Fibroblast of gingiva (primary cell): ENCODE data around the gene HECTD2.
"Not testable (repeated sequence)": the region's sequence is repeated elsewhere in the genome, so short reads cannot be mapped to it uniquely, and the experiment has no call there.

Experiments used
- DNase-seq: peaks from one replicate; pipeline ENCODE4 v3.0.0-alpha.2; 2011; ENCODE audit warnings: low read depth

The HECTD2 gene

DNA sequence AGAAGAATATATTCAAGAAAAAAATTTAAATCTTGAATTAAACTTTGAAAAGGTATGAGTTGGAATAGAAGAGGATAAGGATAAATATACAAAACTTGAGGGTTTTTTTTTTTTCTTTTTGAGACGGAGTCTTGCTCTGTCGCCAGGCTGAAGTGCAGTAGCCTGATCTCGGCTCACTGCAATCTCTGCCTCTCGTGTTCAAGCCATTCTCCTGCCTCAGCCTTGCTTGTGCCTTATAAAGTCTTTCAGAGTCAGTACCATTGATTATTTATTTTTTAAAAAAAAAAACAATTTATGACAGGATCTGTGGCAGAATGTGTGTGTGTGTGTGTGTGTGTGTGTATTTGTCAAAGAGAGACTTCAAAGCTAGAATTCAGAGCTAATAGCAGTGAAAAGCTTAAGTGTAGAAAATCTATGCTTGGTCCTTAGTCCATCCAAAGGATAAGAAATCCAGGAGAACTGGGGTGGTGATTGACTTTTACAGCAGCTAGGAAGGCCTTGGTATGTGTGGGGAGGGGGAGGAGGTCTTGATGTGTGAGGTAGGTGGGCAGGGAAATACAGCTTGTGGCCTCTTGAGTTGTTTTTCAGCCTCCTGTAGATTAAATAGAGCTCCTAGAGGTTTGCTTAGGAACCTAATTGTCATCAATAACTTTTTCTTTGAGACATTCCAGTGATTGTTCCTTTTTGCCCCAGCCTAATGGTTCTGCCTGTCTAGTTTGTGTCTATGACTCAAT lies 2.4 kb downstream of the HECTD2 start:
- DNase-seq: no peak

DNA sequence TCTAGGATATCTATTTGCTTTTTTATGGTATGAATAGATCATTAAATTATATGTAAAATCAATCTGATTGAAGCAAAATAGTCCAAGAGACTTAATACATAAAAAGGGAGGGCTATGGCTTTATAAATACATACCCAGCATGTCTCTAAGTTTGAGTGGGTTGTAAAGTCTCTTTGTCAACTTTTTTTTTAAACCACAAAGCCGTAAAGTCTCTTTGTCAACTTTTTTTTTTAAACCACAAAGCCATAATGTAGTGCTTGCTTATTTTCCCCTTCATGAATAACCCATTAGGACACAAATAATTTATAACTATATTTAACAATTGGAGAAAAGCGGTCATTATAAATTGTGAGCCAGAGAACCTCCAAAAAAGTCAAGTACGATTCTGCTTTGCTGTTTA lies 5.7 kb downstream of the HECTD2 start:
- DNase-seq: no peak

DNA sequence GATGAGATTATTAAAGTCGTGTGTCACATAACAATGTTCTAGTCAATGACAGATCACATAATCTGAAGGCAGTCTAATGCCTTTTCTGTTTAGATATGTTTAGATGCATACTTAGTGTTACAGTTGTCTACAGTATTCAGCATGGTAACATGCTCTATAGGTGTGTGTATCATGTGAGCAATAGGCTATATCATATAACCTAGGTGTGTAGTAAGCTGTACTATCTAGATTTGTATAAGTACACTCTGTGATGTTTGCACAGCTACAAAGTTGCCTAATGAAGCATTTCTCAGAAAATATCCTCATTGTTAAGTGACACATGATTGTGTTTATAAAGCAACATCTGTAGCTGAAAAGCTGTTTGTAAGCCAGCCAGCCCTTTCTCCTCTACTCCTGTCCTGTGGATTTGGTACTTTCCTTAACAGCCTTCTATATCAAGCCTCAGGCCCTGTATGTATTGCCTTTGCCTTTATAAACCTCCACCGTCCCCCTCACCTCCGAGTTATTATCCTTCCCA lies 6.3 kb downstream of the HECTD2 start:
- no peak for DNase-seq

DNA sequence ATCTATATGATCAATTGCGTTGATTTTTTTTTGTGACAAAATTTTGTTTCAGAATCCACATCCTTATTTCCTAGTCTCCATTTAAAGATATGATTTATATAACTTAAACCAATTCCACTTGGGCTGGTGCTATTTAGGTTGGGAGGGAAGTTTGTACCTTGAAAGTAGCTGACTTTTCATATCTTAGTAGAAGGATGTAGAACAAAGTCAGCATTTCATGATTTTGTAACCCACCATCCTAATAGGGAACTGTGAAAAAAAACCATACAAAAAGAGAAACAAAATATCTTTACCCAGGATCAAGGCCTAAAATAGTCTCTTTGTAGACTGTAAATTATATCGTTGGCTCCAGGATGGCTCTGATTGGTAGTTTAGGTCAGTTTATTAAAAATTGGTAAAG lies 8.3 kb downstream of the HECTD2 start:
- DNase-seq: no peak

DNA sequence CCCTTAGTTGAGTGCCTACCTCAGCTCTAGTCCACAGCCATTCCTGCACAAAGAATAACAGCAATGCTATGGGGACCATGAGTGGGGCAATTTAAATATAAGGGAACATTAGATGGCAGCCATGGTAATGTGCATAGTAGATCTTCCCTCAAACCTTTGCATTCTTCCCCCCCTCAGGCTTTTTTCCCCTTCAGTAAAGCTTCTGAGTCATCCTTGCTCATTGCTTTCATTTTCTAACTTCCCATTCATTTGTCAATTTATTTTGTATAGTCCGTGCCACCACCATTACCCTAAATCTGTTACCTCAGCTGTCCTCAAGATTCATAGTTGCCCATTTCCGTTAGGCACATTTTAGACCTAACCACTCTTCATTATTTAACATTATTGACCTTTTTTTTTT lies 10.7 kb downstream of the HECTD2 start:
- no peak for DNase-seq

DNA sequence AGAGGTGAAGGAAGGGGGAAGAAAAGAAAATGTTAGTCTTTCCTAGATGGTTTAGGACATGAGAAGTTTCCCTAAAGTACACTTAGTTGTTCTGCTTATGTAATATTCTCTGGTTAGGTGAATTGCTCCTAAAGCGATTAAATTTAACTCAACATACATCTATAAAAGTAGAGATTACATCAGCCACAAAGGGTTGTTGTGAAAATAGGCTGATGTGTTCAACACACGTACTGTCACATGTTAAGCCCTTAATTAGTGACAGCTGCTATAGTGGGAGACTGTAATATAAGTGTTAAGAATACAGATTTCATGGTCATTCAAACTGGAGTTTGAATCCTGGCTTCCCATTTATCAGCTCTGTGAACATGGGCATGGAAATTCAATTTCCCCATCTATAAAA lies 12.8 kb downstream of the HECTD2 start:
- peak; percentile 31 for DNase-seq

DNA sequence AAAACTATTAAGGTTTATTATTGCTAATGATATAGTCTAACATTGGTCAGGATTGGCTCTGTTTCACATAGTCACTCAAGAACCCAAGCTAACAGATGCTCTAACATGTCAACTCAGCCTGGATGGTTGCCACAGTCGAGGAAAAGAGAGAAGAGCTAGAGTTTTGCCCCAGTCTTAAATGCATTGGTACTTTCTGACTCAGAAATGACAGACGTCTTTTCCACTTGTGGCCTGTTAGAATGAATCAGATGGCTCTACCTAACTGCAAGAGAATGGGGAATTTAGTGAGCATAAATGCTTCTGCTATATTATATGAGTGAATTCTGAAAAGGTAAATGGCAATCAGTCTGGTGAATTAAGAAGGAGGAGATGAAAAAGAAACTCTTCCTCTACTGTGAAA lies 13.9 kb downstream of the HECTD2 start:
- DNase-seq: no peak

DNA sequence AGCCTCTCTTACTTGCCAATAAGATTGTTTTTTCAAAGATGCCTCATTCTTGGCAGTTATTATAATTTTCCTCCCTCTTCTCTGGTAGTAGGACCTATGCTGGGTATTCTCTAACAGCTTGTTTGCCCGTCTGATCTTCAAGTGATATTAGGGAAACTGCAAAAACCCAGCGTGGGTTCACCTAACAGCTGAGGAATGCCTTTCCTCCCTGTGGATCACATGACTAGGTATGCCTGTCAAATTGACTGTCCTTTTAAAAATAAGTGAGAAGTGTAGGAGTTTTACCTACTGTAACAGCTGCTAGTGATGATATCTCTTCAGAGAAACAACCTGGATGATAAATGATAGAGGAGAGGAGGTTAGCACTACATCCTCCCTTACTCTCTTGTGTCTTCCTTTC lies 22.0 kb downstream of the HECTD2 start:
- DNase-seq: no peak

DNA sequence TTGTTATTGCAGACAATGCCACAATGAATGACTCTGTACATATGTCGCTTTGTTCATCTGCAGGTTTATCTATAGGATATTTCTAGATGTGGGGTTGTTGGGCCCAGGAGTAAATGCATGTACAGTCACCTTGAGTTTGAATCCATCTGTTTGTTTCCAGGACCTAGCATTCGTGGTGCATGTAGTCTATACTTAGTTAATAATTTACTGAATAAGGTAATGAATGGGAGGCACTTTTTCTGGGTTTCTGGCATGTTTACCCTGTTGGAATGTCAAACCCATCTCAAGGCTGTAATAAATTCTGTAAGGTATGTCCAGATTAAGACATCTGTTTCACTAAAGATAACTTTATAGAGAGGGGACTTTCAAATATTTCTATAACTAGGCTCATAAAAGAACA lies 23.5 kb downstream of the HECTD2 start:
- DNase-seq: no peak

DNA sequence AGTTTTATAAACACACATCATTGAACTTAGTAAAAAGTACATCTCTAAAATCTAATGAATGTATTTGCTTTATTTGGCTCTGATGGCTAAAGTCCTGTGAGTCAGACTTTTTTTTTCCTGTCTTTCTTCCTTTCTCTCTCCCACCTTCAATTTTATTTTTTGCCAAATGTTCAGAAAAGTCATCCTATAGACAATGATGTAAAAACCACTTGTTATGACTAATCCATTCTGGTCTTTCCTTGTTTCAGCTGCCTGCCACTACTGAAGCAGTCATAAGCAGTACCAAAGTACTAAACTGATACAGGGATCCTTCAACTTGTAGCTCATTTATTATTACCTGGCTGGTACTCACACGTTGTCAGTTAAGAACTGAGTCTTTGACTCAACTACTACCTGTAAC lies 23.9 kb downstream of the HECTD2 start:
- DNase-seq: no peak

DNA sequence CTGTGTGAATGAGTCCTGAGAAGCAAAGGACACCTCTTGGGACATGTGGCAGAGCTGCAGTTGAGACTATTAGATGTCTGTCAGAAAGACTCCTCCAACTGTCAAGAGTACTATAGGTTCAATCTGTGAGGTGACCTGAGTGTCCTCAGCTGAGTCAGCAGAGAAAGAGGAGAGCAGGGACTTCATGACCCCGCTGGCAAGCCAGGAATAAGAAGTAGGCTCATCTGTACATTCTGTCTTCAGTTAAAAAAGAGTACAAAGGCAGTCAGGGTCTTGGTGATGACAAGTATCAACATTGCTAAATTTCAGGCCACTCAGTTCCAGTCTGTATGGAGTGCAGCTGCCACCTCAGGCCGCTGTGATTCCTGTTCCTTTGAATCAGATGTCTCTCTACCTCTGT lies 25.1 kb downstream of the HECTD2 start:
- DNase-seq: no peak

DNA sequence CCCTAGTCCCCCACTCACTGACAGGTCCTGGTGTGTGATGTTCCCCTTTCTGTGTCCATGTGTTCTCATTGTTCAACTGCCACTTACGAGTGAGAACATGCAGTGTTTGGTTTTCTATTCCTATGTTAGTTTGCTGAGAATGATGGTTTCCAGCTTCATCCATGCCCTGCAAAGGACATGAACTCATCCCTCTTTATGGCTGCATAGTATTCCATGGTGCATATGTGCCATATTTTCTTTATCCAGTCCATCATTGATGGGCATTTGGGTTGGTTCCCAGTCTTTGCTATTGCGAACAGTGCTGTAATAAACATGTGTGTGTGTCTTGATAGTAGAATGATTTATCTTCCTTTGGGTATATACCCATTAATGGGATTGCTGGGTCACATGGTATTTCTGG lies 28.1 kb downstream of the HECTD2 start:
- DNase-seq: not testable (repeated sequence)

DNA sequence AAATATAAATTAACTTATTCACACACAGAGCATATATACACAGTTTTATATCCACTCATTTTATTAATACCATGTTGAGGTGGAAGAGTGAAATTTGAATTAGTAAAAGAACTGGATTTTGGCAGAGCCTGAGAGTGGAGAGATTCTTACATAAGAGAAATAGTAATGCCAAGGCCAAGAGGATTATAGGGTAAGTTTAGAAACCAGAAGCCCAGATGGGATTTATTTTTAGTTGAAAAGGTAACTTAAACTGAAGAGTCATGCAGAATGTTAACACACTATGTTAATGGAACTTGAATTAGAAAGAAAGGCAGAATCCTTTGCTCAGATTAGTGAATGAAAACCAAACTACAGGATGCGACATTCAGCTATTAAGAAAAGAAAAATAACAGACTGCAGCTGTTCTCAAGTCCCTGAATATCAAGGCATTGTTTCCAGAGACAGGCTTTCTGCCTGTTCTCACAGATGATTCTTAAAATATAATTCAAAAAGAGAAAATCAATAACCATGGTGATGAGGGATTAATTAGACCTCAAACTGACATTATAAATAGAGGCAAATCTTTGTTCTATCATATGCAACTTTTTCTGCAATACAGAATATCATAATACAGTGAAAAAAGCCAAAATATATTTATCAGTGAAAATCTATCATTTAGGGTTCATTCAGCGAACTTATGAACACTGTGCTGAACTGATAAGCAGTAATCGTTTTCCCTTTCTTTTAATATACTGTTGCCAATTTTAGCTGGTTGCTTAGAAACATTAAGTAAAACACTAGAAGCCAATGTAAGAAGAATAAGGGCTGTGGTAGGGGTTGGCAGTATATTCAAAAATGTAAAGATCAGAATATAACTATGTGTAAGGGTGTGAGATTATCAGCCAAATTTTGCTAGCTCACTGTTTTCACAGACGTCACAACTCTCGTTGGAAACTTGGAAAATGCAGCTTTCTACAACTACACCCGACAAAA lies 34.4 kb downstream of the HECTD2 start:
- DNase-seq: no peak

DNA sequence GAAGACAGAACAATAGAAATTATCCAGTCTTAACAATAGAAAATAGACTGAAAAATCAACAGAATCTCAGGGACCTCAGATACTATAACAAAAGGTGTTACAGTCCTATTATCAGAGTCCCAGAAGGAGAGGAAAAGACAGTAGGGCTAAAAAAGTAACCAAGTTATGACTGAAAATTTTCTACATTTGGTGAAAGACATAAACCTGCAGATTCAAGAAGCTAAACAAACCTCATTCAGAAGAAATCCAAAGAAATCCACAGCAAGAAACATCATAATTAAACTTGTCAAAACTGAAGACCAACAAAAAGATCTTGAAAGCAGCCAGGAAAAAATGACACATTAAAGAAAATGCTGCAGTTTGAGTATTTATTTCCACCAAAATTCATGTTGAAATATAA lies 41.9 kb downstream of the HECTD2 start:
- DNase-seq: no peak

DNA sequence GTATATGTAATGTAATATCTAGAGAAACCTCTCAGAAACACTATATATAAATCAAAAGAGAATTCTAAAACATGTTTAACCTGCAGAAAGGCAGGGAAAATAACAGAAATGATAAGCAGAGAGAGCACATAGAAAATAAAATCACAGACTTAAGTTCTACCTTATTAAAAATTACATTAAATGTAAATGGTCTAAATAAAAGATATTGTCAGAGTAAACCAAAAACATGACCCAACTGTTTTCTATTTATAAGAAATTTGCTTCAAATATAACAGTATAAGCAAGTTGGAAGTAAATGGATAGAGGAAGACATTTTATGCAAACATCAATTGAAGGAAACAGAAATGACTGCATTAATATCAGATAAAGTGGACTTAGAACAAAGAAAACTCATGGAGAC lies 43.4 kb downstream of the HECTD2 start:
- no peak for DNase-seq

DNA sequence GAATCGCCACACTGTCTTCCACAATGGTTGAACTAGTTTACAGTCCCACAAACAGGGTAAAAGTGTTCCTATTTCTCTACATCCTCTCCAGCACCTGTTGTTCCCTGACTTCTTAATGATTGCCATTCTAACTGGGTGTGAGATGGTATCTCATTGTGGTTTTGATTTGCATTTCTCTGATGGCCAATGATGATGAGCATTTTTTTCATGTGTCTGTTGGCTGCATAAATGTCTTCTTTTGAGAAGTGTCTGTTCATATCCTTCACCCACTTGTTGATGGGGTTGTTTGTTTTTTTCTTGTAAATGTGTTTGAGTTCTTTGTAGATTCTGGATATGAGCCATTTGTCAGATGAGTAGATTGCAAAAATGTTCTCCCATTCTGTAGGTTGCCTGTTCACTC lies 45.0 kb downstream of the HECTD2 start:
- DNase-seq: not testable (repeated sequence)

DNA sequence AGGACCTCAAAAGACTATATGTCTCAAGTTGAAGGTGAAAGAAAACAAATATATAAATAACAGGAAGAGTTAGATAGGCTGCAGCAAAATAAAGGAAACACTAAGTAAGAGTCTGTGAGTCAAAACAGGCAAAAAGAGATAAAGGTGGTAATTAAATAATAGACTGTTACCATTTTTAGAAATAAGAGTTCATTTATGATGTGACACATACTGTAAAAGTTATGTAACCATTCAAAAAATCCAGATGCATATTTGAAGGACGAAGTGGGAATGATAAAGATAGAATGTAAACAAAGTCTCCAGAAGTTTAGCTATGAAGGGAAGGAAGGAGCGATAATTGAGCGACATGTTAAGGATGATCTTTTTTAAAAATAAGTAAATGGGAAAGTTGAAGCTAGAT lies 50.5 kb downstream of the HECTD2 start:
- DNase-seq: no peak

DNA sequence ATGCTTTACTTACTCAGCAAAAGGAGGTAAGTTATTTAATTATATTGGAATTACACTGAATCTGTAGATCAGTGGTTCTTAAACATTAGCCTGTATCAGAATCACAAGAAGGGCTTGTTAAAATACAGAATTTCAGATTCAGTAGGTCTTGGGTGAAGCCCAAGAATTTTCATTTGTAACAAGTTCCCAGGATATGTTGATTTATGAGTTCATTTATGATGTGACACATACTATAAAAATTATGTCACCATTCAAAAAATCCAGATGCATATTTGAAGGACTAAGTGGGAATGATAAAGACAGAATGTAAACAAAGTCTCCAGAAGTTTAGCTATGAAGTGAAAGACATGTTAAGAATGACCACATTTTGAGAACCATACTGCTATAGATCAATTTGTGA lies 52.3 kb downstream of the HECTD2 start:
- no peak for DNase-seq

DNA sequence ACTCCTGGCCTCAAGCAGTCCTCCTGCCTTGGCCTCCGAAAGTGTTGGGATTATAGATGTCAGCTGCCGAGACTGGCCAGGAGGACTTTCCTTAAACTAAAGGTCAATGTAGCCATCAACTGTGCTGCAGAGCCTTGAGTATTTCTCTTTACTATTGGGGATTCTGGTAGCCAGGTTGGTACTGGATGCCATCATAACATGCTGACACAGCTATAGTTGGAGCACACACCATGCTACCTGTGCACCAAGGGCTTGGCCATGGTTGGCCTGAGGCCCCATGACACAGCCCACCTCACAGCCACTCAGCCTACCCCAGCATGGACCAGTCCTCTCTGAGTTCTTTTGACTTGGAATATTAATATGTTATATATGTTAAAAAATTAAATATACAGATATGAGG lies 54.4 kb downstream of the HECTD2 start:
- DNase-seq: no peak

DNA sequence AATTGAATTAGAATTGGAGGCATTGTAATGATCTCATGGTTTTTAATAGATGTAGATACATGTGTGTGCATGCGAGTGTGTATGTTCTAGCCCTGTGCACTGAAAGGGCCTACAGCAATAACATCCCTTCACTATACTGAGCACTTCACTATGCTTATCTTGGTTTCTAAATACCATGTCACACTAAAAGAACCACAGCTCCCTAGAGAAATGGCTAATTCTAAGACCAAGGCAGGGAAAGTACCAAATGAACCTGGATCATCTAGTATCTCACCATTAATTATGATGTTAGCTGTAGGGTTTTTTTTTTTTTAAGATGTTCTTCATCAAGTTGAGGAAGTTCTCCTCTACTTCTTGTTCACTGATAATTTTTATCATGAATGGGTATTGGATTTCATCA lies 55.1 kb downstream of the HECTD2 start:
- no peak for DNase-seq

DNA sequence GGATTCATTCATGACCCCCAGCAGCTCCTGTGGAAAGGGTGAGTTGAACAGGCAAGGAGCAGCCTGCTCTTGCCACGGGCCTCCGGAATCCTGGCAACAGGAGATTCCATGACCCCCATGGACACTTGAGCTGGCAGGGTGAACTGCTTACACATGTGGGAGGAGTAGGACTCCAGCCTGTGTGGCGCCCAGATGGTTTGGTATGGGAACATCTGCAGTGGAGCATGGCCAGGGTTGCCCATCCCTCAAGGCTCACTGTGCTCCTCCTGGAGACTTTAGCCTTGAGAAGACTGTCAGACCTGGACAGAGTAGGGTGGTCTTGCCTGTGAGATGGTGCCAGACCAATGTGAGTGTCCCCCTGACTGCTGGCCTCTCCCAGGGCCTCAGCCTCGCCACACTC lies 57.0 kb downstream of the HECTD2 start:
- no peak for DNase-seq

DNA sequence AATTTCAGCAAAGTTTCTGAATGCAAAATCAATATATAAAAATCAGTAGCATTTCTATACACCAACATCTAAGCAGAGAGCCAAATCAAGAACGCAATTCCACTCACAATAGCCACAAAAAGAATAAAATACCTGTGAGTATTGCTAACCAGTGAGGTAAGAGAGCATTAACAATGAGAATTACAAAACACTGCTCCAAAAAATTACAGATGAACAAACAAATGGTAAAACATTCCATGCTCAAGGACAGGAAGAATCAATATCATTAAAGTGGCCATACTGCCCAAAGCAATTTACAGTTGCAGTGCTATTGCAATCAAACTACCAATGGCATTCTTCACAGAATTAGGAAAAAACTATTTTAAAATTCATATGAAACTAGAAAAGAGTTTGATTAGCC lies 61.5 kb downstream of the HECTD2 start:
- DNase-seq: no peak

DNA sequence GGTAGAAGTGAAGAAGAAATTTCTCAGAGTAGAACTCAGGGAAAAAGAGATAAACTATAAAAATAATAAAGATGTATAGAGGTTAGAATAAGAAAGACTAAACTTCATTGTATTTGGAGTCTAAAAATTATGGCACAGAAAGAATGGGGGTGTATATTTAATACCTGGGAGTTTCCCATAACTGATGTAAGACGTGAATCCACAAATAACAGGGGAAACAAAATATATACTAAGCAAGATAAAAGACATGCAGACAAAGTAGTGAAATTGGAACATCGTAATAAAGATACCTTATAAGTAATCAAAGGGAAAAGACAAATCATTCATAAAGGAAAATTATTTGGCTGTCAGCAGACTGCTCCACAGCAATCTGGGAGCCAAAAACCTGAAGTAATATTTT lies 62.8 kb downstream of the HECTD2 start:
- no peak for DNase-seq
